HL-60 (cell line): ENCODE measurements around the gene TXNDC16.

ENCODE experiments used
- SPI1 ChIP-seq: IDR thresholded peaks from 2 replicates; pipeline ENCODE4 v1.6.1; 2012; ENCODE audit warnings: low read depth, mild to moderate bottlenecking, borderline replicate concordance
- TF ChIP-seq, protein P1 (sequence below): IDR thresholded peaks from one replicate; pipeline ENCODE4 v1.5.1; 2011; ENCODE audit warnings: low read length, control low read depth, inconsistent platforms; ENCODE audit not compliant: insufficient read depth

DNA sequence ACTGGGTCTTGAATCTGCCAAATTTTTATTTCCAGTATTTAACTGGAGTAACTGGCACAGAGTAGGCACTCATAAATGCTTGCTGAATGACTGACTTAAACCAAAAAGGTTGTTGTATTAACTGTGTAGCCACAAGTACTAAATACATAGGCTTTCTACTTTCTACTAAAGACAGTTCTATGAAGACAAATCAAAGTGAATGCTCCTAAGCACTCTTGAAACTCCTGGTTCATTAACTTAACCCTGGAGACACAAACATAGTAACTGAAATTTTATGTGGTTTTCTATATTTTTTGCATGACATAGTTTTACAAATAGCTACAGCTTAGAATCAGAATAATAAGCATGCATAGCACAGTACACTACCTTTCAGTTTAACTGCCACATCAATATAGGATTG is 70.4 kb downstream of the TXNDC16 start:
- TF ChIP-seq, protein P1, sequence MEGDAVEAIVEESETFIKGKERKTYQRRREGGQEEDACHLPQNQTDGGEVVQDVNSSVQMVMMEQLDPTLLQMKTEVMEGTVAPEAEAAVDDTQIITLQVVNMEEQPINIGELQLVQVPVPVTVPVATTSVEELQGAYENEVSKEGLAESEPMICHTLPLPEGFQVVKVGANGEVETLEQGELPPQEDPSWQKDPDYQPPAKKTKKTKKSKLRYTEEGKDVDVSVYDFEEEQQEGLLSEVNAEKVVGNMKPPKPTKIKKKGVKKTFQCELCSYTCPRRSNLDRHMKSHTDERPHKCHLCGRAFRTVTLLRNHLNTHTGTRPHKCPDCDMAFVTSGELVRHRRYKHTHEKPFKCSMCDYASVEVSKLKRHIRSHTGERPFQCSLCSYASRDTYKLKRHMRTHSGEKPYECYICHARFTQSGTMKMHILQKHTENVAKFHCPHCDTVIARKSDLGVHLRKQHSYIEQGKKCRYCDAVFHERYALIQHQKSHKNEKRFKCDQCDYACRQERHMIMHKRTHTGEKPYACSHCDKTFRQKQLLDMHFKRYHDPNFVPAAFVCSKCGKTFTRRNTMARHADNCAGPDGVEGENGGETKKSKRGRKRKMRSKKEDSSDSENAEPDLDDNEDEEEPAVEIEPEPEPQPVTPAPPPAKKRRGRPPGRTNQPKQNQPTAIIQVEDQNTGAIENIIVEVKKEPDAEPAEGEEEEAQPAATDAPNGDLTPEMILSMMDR = no peak
- no peak for TF ChIP-seq SPI1
